SHP77 treated with DMSO at 0.1 percent for 48 hours (cell line): Measurements from ENCODE around the gene RAB37.
A peak's percentile ranks its signal among the peaks of the same experiment; 100 is the strongest.

Experiments used
- DNase-seq: peaks from one replicate; lab custom pipeline; 2025; lab: John Stamatoyannopoulos, UW

RAB37 gene, protein sequence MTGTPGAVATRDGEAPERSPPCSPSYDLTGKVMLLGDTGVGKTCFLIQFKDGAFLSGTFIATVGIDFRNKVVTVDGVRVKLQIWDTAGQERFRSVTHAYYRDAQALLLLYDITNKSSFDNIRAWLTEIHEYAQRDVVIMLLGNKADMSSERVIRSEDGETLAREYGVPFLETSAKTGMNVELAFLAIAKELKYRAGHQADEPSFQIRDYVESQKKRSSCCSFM

DNA sequence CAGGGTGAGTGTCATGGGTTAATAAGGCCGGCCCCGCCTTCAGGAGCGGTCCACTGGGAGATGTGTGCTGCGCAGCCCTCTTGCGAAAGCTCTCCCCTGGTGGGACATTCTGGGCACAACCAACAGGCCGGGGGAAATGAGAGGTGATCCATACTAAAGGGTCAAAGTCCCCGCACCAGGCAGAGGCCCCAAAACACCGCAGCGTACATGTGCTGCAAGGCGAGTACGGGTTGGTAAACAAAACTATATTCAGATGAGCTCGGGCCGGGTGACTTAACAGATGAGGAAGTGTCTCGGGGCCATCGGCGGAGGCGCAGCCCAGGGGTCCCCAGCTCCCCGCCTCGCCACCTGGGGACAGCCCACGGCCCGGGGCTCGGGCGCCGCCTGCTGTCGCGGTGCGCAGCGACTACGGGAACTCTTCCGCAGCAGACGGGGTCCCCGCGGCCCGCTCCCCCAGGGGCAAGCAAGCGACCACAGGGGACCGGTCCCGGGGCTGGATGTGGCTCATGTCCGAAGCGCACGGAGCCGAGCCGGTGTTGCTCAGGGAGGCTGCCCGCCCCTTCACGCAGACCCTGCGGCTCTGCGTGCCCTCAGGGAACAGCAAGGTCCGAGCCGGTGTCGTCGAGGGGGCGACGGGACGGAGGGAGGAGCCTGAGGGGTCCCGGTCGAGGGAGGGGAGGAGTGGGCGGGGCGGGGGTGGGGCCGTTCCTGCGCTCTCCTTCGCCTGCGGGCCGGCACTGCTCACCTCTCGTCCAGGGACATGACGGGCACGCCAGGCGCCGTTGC, at the start of gene RAB37:
RAB37 (plus strand) TSS at position 744 of the 786 bp plus-strand sequence; CDS start at position 761, 17 bp downstream.
- DNase-seq = no peak

DNA sequence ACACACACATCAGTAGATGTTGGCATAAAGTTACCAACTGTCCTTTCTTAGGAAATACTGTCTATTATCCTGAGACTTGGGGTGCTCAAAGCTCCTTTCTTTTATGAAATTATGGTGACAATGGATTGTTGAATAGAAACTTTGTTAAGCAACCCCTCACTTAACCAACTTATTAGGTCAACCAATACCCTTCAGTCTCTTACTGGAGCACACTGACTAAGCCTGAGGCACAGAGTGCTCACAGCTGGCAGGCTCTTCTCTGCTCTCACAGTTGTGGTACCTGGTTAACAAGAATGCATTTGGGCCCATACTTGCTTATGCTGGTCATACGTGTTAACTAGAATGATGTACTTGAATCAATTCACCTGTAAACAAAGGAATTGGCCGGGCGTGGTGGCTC, 49.2 kb upstream of the RAB37 start:
- DNase-seq = no peak

- DNase-seq = no peak
These were observed 46.6 kb upstream of the RAB37 start for GRCh38 chr17:74690409-74690825.

GRCh38 chr17:74691151-74691550, 45.9 kb upstream of the RAB37 start:
- no peak for DNase-seq

- DNase-seq = no peak
These were observed 43.0 kb upstream of the RAB37 start for GRCh38 chr17:74694081-74694480.

GRCh38 chr17:74695629-74696028, 41.4 kb upstream of the RAB37 start:
- DNase-seq = no peak

GRCh38 chr17:74697515-74697914, 39.5 kb upstream of the RAB37 start:
- DNase-seq = no peak

DNA sequence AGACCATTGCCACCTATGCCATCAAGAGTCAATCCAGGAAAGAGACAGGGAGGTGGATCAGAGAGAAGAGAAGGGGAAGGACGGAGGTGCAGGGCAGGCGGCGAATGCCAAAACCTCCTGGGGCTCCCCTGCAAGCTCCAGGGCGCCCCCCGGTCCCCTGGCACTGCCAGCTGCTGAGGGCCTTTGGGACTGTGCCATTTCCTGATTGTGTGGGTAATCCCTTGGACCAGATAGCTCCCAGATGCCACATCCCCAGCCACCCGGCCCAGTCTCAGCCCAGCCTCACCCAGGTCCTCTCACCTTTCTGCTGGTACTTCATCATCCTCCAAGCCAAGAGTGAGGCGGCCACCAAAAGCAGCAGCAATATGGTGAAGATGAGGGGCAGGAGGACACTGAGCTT, 39.0 kb upstream of the RAB37 start:
- no peak for DNase-seq

GRCh38 chr17:74699236-74699635, 37.8 kb upstream of the RAB37 start:
- DNase-seq = peak; percentile 16

- DNase-seq = no peak
These were observed 34.8 kb upstream of the RAB37 start for GRCh38 chr17:74702116-74702871.

DNA sequence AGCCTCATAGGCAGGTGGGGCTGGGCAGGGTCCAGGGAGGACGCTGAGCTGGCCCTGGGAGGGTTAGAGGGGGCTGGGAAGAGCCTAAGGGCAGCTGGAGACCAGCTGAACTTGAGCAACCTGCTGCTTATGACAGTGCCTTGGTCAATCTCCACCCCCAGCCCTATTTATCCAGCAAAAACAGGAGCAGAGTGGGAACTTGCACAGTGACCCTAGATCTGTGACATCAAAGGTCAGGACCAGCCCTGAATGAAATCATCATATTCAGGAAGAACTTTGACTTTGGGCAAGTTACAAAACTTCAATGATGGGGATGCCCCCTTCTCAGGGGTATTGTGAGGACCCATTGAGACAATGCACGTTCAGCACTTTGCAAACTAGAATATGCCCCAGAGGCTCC, 33.7 kb upstream of the RAB37 start:
- DNase-seq = no peak

GRCh38 chr17:74704544-74704943, 32.5 kb upstream of the RAB37 start:
- DNase-seq = no peak

DNA sequence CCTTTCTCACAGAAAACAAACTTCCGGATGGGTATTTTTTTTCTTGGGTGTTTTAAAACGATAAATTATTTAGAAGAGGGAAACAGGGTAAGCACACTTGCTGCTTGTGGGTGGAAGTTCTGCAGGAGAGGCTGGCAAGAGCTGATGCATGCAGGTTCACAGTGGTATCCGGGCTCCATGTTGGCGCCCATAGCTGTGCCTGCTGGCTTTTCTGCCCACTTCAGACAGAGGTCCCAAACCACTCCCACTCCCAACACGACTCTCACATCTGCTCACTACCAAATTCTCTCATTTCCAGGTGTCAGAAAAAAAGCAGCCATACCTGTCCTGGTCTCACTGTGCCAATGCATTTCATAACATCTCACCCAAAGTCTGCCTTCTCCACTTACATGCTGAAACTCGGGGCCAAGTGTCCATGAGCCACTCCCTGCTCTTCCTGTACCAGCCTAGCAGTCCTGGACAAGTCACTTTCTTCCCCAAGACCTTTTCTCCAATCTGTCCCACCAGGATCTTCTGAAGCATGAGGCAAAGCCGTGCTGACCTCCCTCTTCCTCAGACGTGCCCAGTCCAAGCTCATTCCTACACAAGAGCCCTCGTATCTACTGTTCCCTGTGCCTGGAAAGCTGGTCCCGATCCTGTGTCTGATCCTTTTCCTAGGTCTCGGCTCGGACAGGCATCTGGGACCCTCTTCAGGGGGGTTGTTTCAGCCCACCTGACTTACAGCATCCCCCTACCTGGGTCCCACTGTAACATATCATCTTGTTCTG, 25.8 kb upstream of the RAB37 start:
- no peak for DNase-seq

DNA sequence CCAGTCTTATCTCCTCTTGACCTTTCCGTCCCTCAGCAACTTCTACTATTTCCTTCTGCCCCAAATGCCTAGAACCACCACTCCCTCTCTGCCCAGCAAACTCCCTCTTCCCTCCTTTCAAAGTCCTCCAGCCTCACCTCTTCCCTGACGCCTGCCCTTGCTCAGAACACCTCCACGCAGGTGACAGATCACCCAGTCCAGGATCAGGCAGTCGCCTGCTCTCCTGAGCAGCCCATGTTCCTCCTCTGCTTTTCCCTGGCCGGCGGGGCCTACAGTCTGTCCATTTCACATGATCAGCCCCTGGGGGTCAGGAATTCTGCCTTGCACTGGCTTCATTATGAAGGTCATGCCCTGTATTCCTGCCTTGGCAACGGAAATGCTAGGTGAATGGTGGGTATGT, 24.8 kb upstream of the RAB37 start:
- DNase-seq = no peak

DNA sequence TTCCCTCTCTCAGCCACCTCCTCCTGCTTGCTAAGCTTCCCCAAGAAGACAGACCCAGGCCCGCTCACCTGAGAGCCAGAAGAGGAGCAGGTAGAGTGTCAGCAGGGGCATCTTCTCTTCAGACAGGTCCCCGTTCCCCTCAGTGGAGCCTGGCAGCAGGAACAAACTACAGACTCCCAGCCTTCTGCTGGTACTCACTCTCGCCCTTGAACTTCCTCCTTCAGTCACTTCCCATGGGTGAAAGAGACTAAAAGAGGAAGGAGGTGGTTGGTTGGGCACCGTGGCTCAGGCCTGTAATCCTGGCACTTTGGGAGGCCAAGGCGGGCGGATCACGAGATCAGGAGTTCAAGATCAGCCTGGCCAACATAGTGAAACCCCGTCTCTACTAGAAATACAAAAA, 24.3 kb upstream of the RAB37 start, which contains the start of gene CD300LF:
CD300LF (minus strand) TSS at position 168 of the 400 bp plus-strand sequence; CDS start at position 111, 57 bp downstream.
- DNase-seq = no peak

- no peak for DNase-seq
These were observed 23.8 kb upstream of the RAB37 start for GRCh38 chr17:74713171-74713755.

DNA sequence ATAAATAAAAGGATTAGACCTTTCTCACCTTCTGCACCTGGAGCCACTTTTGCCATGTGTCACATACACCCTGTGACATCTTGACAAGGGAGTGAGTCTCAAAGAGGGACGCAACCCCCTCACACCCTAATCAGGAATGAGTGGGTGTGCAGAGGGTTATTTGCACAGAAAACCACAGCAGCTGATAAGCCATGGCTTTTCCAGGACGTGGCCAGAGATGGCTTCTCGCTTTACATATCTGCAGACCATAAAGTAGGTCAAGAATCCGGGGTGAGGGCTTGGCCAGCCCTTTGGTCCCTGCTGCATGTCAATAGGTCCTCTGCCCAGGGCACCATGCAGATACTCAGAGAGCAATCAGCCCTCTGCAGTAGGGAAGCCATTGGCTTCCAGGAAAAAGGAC, 21.9 kb upstream of the RAB37 start:
- DNase-seq = no peak

- no peak for DNase-seq
These were observed 16.6 kb upstream of the RAB37 start for GRCh38 chr17:74720506-74720905.

DNA sequence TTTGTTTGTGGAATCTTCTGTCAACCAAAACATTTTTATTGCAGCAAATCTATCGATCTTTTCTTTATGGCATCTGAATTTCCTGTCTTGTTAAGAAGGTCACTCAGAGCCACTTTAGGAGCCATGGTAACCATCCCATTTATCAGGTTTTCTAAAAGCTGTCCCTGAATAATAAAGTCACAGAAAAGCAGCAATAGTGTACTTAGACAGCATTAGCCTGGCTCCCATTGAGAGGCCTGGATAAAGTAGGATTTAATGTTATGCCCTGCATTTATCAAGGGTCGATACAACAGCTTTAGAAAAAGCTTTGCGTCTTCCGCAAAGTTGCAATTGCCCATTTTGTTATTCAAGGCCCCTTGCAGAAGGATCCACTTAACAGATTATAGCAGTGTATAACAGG, 14.3 kb upstream of the RAB37 start:
- DNase-seq = no peak

DNA sequence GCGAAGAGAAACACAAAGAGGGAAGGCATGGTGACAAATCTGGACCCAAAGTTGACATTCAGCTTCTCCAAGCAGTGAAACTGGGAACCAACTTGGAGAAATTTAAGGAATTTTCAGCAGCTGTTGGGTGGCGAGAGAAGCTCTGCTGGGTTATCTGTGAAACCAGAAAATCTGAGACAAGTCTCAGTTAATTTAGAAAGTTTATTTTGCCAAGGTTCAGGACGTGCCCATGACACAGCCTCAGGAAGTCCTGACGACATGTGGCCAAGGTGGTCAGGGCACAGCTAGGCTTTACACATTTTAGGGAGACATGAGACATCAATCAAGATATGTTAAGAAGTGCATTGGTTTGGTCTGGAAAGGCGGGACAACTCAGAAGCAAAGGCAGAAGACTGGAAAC, 13.2 kb upstream of the RAB37 start:
- DNase-seq = no peak

DNA sequence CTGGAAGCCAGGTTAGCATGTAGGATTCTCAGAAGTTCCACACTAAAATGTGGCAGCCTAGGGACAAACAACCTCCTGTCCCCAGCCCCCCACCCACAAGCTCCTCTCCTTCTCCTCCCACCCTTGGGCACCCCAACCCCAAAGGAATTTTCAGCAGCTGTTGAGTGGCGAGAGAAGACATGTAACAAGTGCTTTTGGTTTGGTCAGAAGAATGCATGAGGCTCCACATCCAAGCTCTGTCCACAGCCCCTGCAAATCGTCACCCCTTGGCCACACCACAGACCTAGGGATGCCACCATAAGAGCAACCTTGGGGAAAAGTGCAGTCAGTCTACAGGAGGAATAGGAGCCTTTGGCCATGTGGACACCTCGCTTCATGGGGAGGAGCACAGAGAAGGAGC, 11.9 kb upstream of the RAB37 start:
- no peak for DNase-seq
